Adipocyte (in vitro differentiated cells): ENCODE data around the gene CHRNA9.
"Not testable (repeated sequence)": the region's sequence is repeated elsewhere in the genome, so short reads cannot be mapped to it uniquely, and the experiment has no call there.

ENCODE experiments used
- DNase-seq: peaks from one replicate; pipeline ENCODE4 v3.0.0-alpha.2; 2015; ENCODE audit warnings: low read depth
- H3K27me3 ChIP-seq: replicated peaks from 2 replicates; pipeline ENCODE4 v1.7.0; 2013; ENCODE audit warnings: mild to moderate bottlenecking, low read length, moderate library complexity; ENCODE audit not compliant: control insufficient read depth, insufficient read depth
- H3K36me3 ChIP-seq: 2 replicates; pipeline ENCODE4 v1.7.0; 2013; ENCODE audit warnings: low read length, mild to moderate bottlenecking, moderate library complexity; ENCODE audit not compliant: control insufficient read depth, insufficient read depth, severe bottlenecking
- H3K4me1 ChIP-seq: 2 replicates; pipeline ENCODE4 v1.7.0; 2013; ENCODE audit warnings: mild to moderate bottlenecking, low read length, moderate library complexity; ENCODE audit not compliant: control insufficient read depth, insufficient read depth
- H3K4me3 ChIP-seq: 2 replicates; pipeline ENCODE4 v1.7.0; 2013; ENCODE audit warnings: mild to moderate bottlenecking, low read length, moderate library complexity
- H3K9ac ChIP-seq: 2 replicates; pipeline ENCODE4 v1.7.0; 2013; ENCODE audit warnings: mild to moderate bottlenecking, low read length, moderate library complexity
- H3K9me3 ChIP-seq: 2 replicates; pipeline ENCODE4 v1.7.0; 2013; ENCODE audit warnings: mild to moderate bottlenecking, low read length, moderate library complexity; ENCODE audit not compliant: control insufficient read depth

Gene CHRNA9

DNA sequence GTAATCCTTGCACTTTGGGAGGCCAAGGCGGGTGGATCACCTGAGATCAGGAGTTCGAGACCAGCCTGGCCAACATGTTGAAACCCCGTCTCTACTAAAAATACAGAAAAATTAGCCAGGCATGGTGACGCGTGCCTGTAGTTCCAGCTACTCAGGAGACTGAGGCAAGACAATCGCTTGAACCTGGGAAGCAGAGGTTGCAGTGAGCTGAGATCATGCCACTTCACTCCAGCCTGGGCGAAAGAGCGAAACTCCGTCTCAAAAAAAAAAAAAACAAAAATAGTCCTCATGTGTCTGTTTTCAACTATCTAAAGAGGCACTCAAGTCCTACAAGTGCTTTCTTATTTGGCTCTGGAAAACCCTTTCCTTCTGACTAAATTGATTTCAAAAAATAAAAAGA is 57.1 kb downstream of the CHRNA9 start:
- peaks cover 11% of the 10 kb centered on the region for H3K4me1 ChIP-seq
- not testable (repeated sequence) for H3K9ac ChIP-seq, H3K4me3 ChIP-seq, DNase-seq, H3K9me3 ChIP-seq, H3K36me3 ChIP-seq
- peaks cover 16% of the 10 kb centered on the region for H3K27me3 ChIP-seq

DNA sequence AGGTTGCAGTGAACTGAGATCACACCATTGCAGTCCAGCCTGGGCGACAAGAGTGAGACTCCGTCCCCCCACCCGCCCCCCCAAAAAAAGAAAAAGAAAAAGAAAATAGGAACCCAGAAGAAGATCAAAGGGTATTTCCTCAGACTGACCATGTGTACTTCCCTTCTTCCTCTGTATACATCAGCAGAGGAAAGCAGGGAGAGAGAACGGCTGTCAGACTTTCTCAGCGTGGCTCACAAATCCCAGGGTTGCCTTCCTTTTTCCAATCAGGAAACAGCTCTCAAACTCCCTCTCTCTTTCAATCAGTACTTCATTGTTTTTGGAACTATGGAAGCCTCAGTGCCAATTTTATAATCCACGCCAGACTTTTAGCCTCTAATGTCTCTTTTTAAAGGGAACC is 59.1 kb downstream of the CHRNA9 start:
- Histone ChIP-seq H3K9me3 (no peaks in the 10 kb centered on the region), H3K9ac (no peak overlapping the region), H3K4me3 (no peak overlapping the region), H3K27me3 (peaks cover 4% of the 10 kb centered on the region), H3K4me1 (peaks cover 11% of the 10 kb centered on the region), H3K36me3 (no peaks in the 10 kb centered on the region)
- no peak for DNase-seq

DNA sequence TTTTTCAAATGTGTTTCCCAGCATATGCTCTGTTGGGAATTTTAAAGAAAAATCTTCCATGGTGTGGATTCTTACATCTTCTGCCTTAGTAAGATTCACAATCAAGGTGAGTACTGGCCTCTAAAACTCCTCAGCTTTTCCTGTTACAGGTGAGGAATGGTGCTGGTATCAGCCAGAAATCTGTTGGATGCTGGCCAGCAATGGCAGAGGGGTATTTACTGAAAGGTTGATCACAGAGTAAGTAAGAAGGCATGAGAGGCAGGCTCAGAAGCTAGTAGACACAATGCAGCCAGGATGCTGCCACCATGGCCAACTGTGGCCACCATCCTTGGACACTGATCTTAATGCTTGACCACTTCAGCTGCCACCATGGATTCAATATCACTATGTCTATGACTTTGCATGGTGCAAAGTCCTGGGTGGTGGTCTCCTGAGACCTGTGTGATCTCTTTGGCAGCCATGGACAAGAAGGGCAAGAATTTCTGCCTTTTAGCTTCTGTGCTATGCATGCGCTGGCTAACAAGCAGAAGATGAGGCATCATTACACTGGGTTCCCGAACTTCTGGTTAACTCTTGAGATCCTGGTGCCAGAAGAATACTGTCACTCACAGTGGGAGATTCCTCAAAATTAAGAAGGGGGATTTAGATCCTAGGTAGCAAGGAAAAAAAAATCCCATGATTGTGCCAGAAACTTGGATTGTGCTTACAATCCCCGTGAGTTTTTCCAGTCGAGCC is 60.2 kb downstream of the CHRNA9 start:
- Histone ChIP-seq H3K9ac (no peak overlapping the region), H3K36me3 (no peaks in the 10 kb centered on the region), H3K9me3 (no peaks in the 10 kb centered on the region), H3K4me1 (peaks cover 11% of the 10 kb centered on the region), H3K4me3 (no peak overlapping the region), H3K27me3 (peaks cover 12% of the 10 kb centered on the region)
- DNase-seq, result no peak

GRCh38 chr4:40395908-40396793 is 61.0 kb downstream of the CHRNA9 start:
- H3K9me3 ChIP-seq, result no peaks in the 10 kb centered on the region
- DNase-seq, result peak; percentile 68
- H3K36me3 ChIP-seq, result no peaks in the 10 kb centered on the region
- H3K4me3 ChIP-seq, result peak overlapping the region; percentile 11
- peaks cover 11% of the 10 kb centered on the region for H3K4me1 ChIP-seq
- H3K9ac ChIP-seq, result no peak overlapping the region
- peaks cover 17% of the 10 kb centered on the region for H3K27me3 ChIP-seq

GRCh38 chr4:40399578-40399977 is 64.4 kb downstream of the CHRNA9 start:
- Histone ChIP-seq H3K4me3 (no peak overlapping the region), H3K4me1 (peaks cover 14% of the 10 kb centered on the region), H3K9ac (no peak overlapping the region), H3K9me3 (no peaks in the 10 kb centered on the region), H3K27me3 (peaks cover 13% of the 10 kb centered on the region), H3K36me3 (no peaks in the 10 kb centered on the region)
- no peak for DNase-seq

DNA sequence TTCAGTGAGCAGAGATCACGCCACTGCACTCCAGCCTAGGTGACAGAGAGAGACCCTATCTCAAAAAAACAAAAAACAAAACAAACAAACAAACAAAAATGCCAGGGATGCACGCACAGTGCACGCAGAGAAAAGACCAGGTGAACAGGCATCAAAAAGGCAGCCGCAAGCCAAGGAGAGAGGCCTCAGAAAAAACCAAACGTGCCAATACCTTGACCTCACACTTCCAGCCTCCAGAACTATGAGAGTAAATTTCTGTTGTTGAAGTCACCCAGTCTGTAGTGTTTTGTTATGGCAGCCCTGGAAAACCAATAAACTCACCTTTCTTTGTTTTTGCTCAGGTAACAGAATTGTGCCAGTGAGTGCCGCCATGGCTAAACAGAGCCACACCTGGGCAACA is 66.0 kb downstream of the CHRNA9 start:
- no peak overlapping the region for H3K9ac ChIP-seq
- H3K4me3 ChIP-seq, result no peak overlapping the region
- H3K4me1 ChIP-seq, result peaks cover 8% of the 10 kb centered on the region
- no peaks in the 10 kb centered on the region for H3K36me3 ChIP-seq
- peaks cover 13% of the 10 kb centered on the region for H3K27me3 ChIP-seq
- DNase-seq, result no peak
- H3K9me3 ChIP-seq, result no peaks in the 10 kb centered on the region

DNA sequence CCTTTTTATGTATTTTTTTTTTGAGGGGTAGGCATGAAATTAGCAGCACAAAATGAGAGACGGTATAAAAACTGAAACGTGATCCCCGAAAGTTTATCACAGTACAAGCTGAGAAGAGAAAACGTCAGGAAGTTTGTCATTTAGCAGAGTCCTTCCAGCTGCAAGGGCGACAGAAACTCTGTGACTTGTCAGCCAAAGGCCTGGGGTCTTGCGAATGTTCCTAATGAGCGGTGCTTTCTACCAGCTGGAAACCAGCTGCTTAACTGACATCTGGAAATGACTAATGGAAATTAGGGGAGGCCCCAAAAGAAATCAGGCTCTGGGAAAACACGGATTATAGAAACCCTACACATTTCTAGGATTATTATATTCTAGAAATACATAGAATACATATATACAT is 66.5 kb downstream of the CHRNA9 start:
- Histone ChIP-seq H3K9me3 (no peaks in the 10 kb centered on the region), H3K27me3 (peaks cover 13% of the 10 kb centered on the region), H3K4me1 (peaks cover 3% of the 10 kb centered on the region), H3K9ac (no peak overlapping the region), H3K36me3 (no peaks in the 10 kb centered on the region), H3K4me3 (no peak overlapping the region)
- no peak for DNase-seq

GRCh38 chr4:40402556-40402955 is 67.4 kb downstream of the CHRNA9 start:
- Histone ChIP-seq H3K4me1 (peaks cover 3% of the 10 kb centered on the region), H3K36me3 (no peaks in the 10 kb centered on the region), H3K9me3 (peaks cover 4% of the 10 kb centered on the region), H3K9ac (no peak overlapping the region), H3K4me3 (no peak overlapping the region), H3K27me3 (peaks cover 13% of the 10 kb centered on the region)
- no peak for DNase-seq

DNA sequence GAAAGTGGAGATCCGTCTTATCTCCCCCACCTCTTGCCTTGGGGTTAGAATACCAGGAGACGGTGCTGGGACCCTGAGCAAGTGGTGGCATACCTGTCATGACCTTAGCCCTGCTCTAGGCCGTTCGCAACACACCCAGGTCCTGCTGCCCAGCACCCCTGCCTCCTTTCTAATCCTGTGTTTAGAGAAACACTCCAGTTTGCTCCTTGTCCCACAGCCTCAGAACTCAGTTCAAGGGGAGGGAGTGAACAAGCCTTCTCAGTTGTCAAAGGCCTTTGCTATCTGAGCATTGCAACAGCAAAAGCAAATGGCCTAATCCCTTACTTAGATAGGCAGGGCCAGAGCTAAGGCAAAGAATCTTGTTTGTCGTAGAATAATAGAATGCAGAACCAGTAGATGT is 67.9 kb downstream of the CHRNA9 start:
- H3K4me3 ChIP-seq, result no peak overlapping the region
- H3K27me3 ChIP-seq, result peaks cover 13% of the 10 kb centered on the region
- no peaks in the 10 kb centered on the region for H3K36me3 ChIP-seq
- peaks cover 3% of the 10 kb centered on the region for H3K4me1 ChIP-seq
- DNase-seq, result peak; percentile 8
- peaks cover 4% of the 10 kb centered on the region for H3K9me3 ChIP-seq
- no peak overlapping the region for H3K9ac ChIP-seq
